OCI-LY7 (cell line): Measurements from ENCODE around the gene GTF2H1. TPM values are rescaled to one million over a fixed set of nuclear protein-coding genes. Genes with fewer than 3 reads are reported as not detected.

ENCODE experiments used
- BruUV-seq: library from RNA; stranded (reverse); fragments of 400-500 nt; replicated peaks from 2 replicates; lab custom pipeline; 2021; lab: Mats Ljungman, UMichigan
- CTCF ChIA-PET: fragments of 300-600 bp; sonication (Branson Sonifier 250); formaldehyde crosslinking; loops from one replicate; lab custom pipeline; 2022; ENCODE audit warnings: antibody characterized with exemption; ENCODE audit not compliant: unreplicated experiment; lab: Charles Lee
- POLR2A ChIA-PET: fragments of 300-600 bp; sonication (Branson Sonifier 250); formaldehyde crosslinking; loops from one replicate; lab custom pipeline; 2022; ENCODE audit warnings: antibody characterized with exemption; lab: Charles Lee
- DNase-seq: peaks from one replicate; pipeline ENCODE4 v3.0.0-alpha.2; 2015; ENCODE audit warnings: low spot score
- H2AFZ ChIP-seq: fragments of 200-600 bp; sonication (generic), shearing (Covaris generic); 2 replicates; pipeline ENCODE4 v1.6.1; 2014; ENCODE audit warnings: mild to moderate bottlenecking, antibody characterized with exemption, low read length, moderate library complexity
- H3K27ac ChIP-seq: fragments of 200-600 bp; sonication (generic); 2 replicates; pipeline ENCODE4 v1.5.1; 2014; ENCODE audit warnings: mixed run types, low read depth, mild to moderate bottlenecking, moderate library complexity, low read length, inconsistent platforms; ENCODE audit not compliant: poor library complexity, severe bottlenecking
- H3K36me3 ChIP-seq: fragments of 200-600 bp; sonication (generic); 2 replicates; pipeline ENCODE4 v1.6.1; 2014; ENCODE audit warnings: mild to moderate bottlenecking, antibody characterized with exemption, low read length, moderate library complexity, mixed read lengths; ENCODE audit not compliant: insufficient read depth
- H3K4me1 ChIP-seq: fragments of 200-600 bp; sonication (generic); 2 replicates; pipeline ENCODE4 v1.5.1; 2014; ENCODE audit warnings: mild to moderate bottlenecking, low read length; ENCODE audit not compliant: insufficient read depth, poor library complexity, severe bottlenecking
- H3K4me2 ChIP-seq: fragments of 200-600 bp; sonication (generic); 2 replicates; pipeline ENCODE4 v1.6.1; 2014; ENCODE audit warnings: mild to moderate bottlenecking, low read length
- H3K4me3 ChIP-seq: fragments of 200-600 bp; sonication (generic); 2 replicates; pipeline ENCODE4 v1.5.1; 2014; ENCODE audit warnings: mild to moderate bottlenecking, low read depth, low read length; ENCODE audit not compliant: poor library complexity, severe bottlenecking
- H3K79me2 ChIP-seq: fragments of 200-600 bp; sonication (generic); 2 replicates; pipeline ENCODE4 v1.6.1; 2016; ENCODE audit warnings: low read depth, mild to moderate bottlenecking, low read length, moderate library complexity, mixed read lengths; ENCODE audit not compliant: insufficient read depth
- H3K9me2 ChIP-seq: fragments of 200-600 bp; sonication (generic); 2 replicates; pipeline ENCODE4 v1.6.1; 2016; ENCODE audit warnings: mild to moderate bottlenecking, low read length, mixed read lengths; ENCODE audit not compliant: insufficient read depth
- H3K9me3 ChIP-seq: fragments of 200-600 bp; sonication (generic); 2 replicates; pipeline ENCODE4 v1.6.1; 2014; ENCODE audit warnings: mild to moderate bottlenecking, mixed run types, low read length, mixed read lengths
- H4K20me1 ChIP-seq: fragments of 200-600 bp; sonication (generic); 2 replicates; pipeline ENCODE4 v1.6.1; 2014; ENCODE audit warnings: mild to moderate bottlenecking, antibody characterized with exemption, low read length, moderate library complexity, mixed read lengths; ENCODE audit not compliant: insufficient read depth
- CTCF ChIP-seq: fragments of 200-600 bp; sonication (generic); conservative IDR thresholded peaks from 2 replicates; pipeline ENCODE4 v1.5.1; 2014; ENCODE audit warnings: mild to moderate bottlenecking, antibody characterized with exemption, low read length, moderate library complexity, mixed read lengths
- EZH2phosphoT487 ChIP-seq: fragments of 200-600 bp; sonication (generic); IDR thresholded peaks from 2 replicates; pipeline ENCODE4 v1.6.1; 2018; ENCODE audit warnings: low read depth, borderline replicate concordance, mild to moderate bottlenecking, mixed run types, antibody characterized with exemption, low read length, moderate library complexity, mixed read lengths
- intact Hi-C: fragments of 100-400 bp; cut with micrococcal nuclease; formaldehyde crosslinking; loops from one replicate; pipeline ENCODE4 v1.10.0; 2022; ENCODE audit not compliant: unreplicated experiment
- microRNA-seq: library from miRNA; unstranded; fragments of <30 nt; microRNA quantifications from one replicate; pipeline ENCODE4 v1.2.0, GENCODE V29; 2022; ENCODE audit warnings: borderline replicate concordance
- small RNA-seq: library from RNA; depleted of rRNA; stranded (forward); fragments of <200 nt; gene quantifications from one replicate; pipeline ENCODE3, GENCODE V24; 2014
- total RNA-seq, 2 experiments: library from RNA; depleted of rRNA in 1 of 2; stranded (reverse); fragments of >200 nt in 1 of 2; shearing (Covaris generic) in 1 of 2; gene quantifications; 2 replicates each; pipeline ENCODE4 v1.2.3, GENCODE V29; 2014 to 2022

Gene GTF2H1
- total RNA-seq, 2 experiments from 2014 or later: 48.0 to 62.1 TPM

GRCh38 chr11:18416459-18416858, 94.1 kb downstream of the GTF2H1 start:
- intact Hi-C loops: no loop called here
- DNase-seq: no peak
- no peak overlapping the region for H3K4me3 ChIP-seq
- POLR2A ChIA-PET: interaction anchor here (1.1 kb wide), 1 partner anchor 20 kb away, joined by 5 read pairs; no protein-coding TSS in a partner anchor
- no TSS peak for BruUV-seq
- H3K9me3 ChIP-seq: no peaks in the 10 kb centered on the region
- H3K4me2 ChIP-seq: no peak overlapping the region
- no peak overlapping the region for H2AFZ ChIP-seq
- H4K20me1 ChIP-seq: no peaks in the 10 kb centered on the region
- no peaks in the 10 kb centered on the region for H3K9me2 ChIP-seq
- no peaks in the 10 kb centered on the region for H3K36me3 ChIP-seq
- CTCF ChIA-PET: no interaction called here
- no peaks in the 10 kb centered on the region for H3K79me2 ChIP-seq
- TF ChIP-seq EZH2phosphoT487: no peak
- TF ChIP-seq CTCF: no peak
- H3K4me1 ChIP-seq: no peaks in the 10 kb centered on the region
- no peak overlapping the region for H3K27ac ChIP-seq

Small RNA genes lying within 50 kb of the gene (microRNA-seq; reads per million reads assigned to microRNA genes)
- 2.3 reads per million for gene MIR3159

Small RNA genes lying within 50 kb of the gene (small RNA-seq; reads per million reads assigned to genes)
- gene MIR3159: not detected

Other genes with a start within 250 kb of the GTF2H1 start
- gene SAAL1, start 216.5 kb upstream of the GTF2H1 start, total RNA-seq (2014; rRNA removed; shearing (Covaris generic)): 32.2 and 40.0 TPM in 2 replicates
- 46.4 and 52.3 TPM in 2 replicates for gene SAAL1, start 216.5 kb upstream of the GTF2H1 start, total RNA-seq (2022)
- not detected in 2 replicates for gene MRGPRX3, start 190.0 kb upstream of the GTF2H1 start, total RNA-seq (2014; rRNA removed; shearing (Covaris generic))
- gene MRGPRX3, start 190.0 kb upstream of the GTF2H1 start, total RNA-seq (2022): not detected in 2 replicates
- not detected in 2 replicates for gene MRGPRX4, start 149.7 kb upstream of the GTF2H1 start, total RNA-seq (2014; rRNA removed; shearing (Covaris generic))
- gene MRGPRX4, start 149.7 kb upstream of the GTF2H1 start, total RNA-seq (2022): not detected in 2 replicates
- gene SAA4, start 85.8 kb upstream of the GTF2H1 start, total RNA-seq (2014; rRNA removed; shearing (Covaris generic)): not detected in 2 replicates
- not detected in 2 replicates for gene SAA4, start 85.8 kb upstream of the GTF2H1 start, total RNA-seq (2022)
- not detected in 2 replicates for gene SAA2, start 73.9 kb upstream of the GTF2H1 start, total RNA-seq (2014; rRNA removed; shearing (Covaris generic))
- gene SAA2, start 73.9 kb upstream of the GTF2H1 start, total RNA-seq (2022): not detected in 2 replicates
- gene SAA1, start 56.3 kb upstream of the GTF2H1 start, total RNA-seq (2014; rRNA removed; shearing (Covaris generic)): not detected in 2 replicates
- gene SAA1, start 56.3 kb upstream of the GTF2H1 start, total RNA-seq (2022): not detected in 2 replicates
- gene HPS5, start 427 bp upstream of the GTF2H1 start, total RNA-seq (2014; rRNA removed; shearing (Covaris generic)): 23.0 and 31.1 TPM in 2 replicates
- 25.4 and 29.9 TPM in 2 replicates for gene HPS5, start 427 bp upstream of the GTF2H1 start, total RNA-seq (2022)
- 398 and 399 TPM in 2 replicates for gene LDHA, start 72.0 kb downstream of the GTF2H1 start, total RNA-seq (2014; rRNA removed; shearing (Covaris generic))
- 700 and 1,156 TPM in 2 replicates for gene LDHA, start 72.0 kb downstream of the GTF2H1 start, total RNA-seq (2022)
- not detected in 2 replicates for gene LDHC, start 89.8 kb downstream of the GTF2H1 start, total RNA-seq (2014; rRNA removed; shearing (Covaris generic))
- not detected in 2 replicates for gene LDHC, start 89.8 kb downstream of the GTF2H1 start, total RNA-seq (2022)
- not detected in 2 replicates for gene LDHAL6A, start 133.3 kb downstream of the GTF2H1 start, total RNA-seq (2014; rRNA removed; shearing (Covaris generic))
- gene LDHAL6A, start 133.3 kb downstream of the GTF2H1 start, total RNA-seq (2022): not detected in 2 replicates
- 56.9 and 96.8 TPM in 2 replicates for gene TSG101, start 204.4 kb downstream of the GTF2H1 start, total RNA-seq (2014; rRNA removed; shearing (Covaris generic))
- 54.2 and 72.1 TPM in 2 replicates for gene TSG101, start 204.4 kb downstream of the GTF2H1 start, total RNA-seq (2022)